ENCODE data around the gene COL9A3.
A peak's percentile ranks its signal among the peaks of the same experiment; 100 is the strongest.
"Not testable (repeated sequence)": the region's sequence is repeated elsewhere in the genome, so short reads cannot be mapped to it uniquely, and the experiment has no call there.

COL9A3 gene

GRCh38 chr20:62835931-62836861, 19.3 kb downstream of the COL9A3 start:
- peak; percentile 65 for DNase-seq (ENCODE audit: low spot score)

GRCh38 chr20:62836967-62837490, 20.2 kb downstream of the COL9A3 start:
- DNase-seq (ENCODE audit: low spot score): peak; percentile 50

GRCh38 chr20:62837790-62838127, 20.9 kb downstream of the COL9A3 start:
- DNase-seq (ENCODE audit: low spot score): no peak

- DNase-seq (ENCODE audit: low spot score): no peak
Measured at GRCh38 chr20:62838128-62838891, 21.5 kb downstream of the COL9A3 start.

- DNase-seq (ENCODE audit: low spot score): no peak
Measured at GRCh38 chr20:62839261-62839660, 22.4 kb downstream of the COL9A3 start.

- no peak for DNase-seq (ENCODE audit: low spot score)
Measured at GRCh38 chr20:62839816-62840215, 23.0 kb downstream of the COL9A3 start.

- peak; percentile 61 for DNase-seq (ENCODE audit: low spot score)
Measured at GRCh38 chr20:62840244-62841197, 23.7 kb downstream of the COL9A3 start.

GRCh38 chr20:62841705-62842212, 24.9 kb downstream of the COL9A3 start:
- DNase-seq (ENCODE audit: low spot score): no peak

- DNase-seq (ENCODE audit: low spot score): no peak
Measured at GRCh38 chr20:62843656-62844055, 26.8 kb downstream of the COL9A3 start.

- no peak for DNase-seq (ENCODE audit: low spot score)
Measured at GRCh38 chr20:62844182-62844581, 27.3 kb downstream of the COL9A3 start.

GRCh38 chr20:62845416-62846160, 28.7 kb downstream of the COL9A3 start:
- DNase-seq (ENCODE audit: low spot score): no peak

GRCh38 chr20:62846166-62846890, 29.5 kb downstream of the COL9A3 start:
- DNase-seq (ENCODE audit: low spot score): no peak

- DNase-seq (ENCODE audit: low spot score): not testable (repeated sequence)
Measured at GRCh38 chr20:62848917-62849316, 32.1 kb downstream of the COL9A3 start.

- no peak for DNase-seq (ENCODE audit: low spot score)
Measured at GRCh38 chr20:62849431-62849830, 32.6 kb downstream of the COL9A3 start.

GRCh38 chr20:62850333-62850974, 33.6 kb downstream of the COL9A3 start:
- no peak for DNase-seq (ENCODE audit: low spot score)

- no peak for DNase-seq (ENCODE audit: low spot score)
Measured at GRCh38 chr20:62852196-62852595, 35.3 kb downstream of the COL9A3 start.

GRCh38 chr20:62852841-62853240, 36.0 kb downstream of the COL9A3 start:
- no peak for DNase-seq (ENCODE audit: low spot score)

GRCh38 chr20:62853304-62853703, 36.5 kb downstream of the COL9A3 start:
- DNase-seq (ENCODE audit: low spot score): not testable (repeated sequence)

- no peak for DNase-seq (ENCODE audit: low spot score)
Measured at GRCh38 chr20:62854121-62854520, 37.3 kb downstream of the COL9A3 start.

GRCh38 chr20:62855120-62855519, 38.3 kb downstream of the COL9A3 start:
- no peak for DNase-seq (ENCODE audit: low spot score)
